VCaP (cell line): Measurements from ENCODE around the gene PHLDA1.
"Not testable (repeated sequence)": the region's sequence is repeated elsewhere in the genome, so short reads cannot be mapped to it uniquely, and the experiment has no call there.

Source experiments
- H3K27ac ChIP-seq: fragments of 450-650 bp; 2 replicates; pipeline ENCODE4 v1.5.1; 2017
- TF ChIP-seq, protein P1 (sequence below): fragments of 450-650 bp; conservative IDR thresholded peaks from 2 replicates; pipeline ENCODE4 v1.5.1; 2017; ENCODE audit warnings: mild to moderate bottlenecking, moderate library complexity

Gene PHLDA1

DNA sequence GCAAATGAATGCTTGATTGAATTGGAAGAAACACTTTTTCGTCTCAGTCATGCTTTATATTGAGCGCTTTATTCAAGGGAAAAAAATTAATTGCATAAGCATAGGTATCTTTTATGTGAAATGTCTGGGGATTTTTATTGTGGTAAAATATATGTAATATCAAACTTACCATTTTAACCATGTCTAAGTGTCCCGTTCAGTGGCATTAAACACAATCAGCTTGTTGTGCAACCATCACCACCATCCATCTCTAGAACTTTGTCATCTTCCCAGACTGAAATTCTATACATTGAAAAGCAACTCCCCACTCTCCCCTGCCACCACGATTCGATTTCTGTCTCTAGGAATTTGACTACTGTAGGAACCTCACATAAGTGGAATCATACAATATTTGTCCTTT, 39.8 kb downstream of the PHLDA1 start:
- TF ChIP-seq, protein P1, sequence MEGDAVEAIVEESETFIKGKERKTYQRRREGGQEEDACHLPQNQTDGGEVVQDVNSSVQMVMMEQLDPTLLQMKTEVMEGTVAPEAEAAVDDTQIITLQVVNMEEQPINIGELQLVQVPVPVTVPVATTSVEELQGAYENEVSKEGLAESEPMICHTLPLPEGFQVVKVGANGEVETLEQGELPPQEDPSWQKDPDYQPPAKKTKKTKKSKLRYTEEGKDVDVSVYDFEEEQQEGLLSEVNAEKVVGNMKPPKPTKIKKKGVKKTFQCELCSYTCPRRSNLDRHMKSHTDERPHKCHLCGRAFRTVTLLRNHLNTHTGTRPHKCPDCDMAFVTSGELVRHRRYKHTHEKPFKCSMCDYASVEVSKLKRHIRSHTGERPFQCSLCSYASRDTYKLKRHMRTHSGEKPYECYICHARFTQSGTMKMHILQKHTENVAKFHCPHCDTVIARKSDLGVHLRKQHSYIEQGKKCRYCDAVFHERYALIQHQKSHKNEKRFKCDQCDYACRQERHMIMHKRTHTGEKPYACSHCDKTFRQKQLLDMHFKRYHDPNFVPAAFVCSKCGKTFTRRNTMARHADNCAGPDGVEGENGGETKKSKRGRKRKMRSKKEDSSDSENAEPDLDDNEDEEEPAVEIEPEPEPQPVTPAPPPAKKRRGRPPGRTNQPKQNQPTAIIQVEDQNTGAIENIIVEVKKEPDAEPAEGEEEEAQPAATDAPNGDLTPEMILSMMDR: no peak

DNA sequence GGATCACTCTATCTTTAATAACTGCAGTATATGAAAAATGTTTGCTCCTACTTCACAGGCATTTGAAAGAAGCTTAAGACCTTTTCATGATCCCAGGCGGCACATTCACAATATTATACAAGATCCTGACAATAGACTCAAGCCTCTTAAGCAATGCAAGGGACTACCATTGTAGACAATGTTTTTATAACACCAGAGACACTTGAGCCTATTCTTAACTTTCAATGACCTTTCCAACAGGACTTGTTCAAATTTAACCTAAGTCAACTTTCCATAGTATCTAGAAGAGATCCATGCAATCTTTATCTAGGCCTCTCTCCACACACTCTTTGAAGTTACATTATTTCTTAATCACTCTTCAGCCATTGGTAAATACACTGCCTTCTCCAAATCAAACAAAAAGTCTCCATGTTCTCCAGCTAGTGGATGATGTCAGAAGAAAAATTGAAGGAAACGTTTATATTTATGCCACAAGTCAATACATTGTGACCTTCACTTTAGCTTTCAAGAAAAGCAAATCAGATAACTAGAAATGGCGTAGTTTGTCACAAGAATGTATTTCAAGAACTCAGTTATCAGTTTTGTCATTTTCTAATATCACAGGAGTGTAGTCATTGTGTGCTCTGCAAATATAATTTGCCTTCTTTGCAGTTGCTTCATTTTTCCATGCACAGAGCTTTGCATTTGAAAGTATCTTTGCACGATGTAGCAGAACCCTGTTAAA, 41.2 kb downstream of the PHLDA1 start:
- no peak overlapping the region for H3K27ac ChIP-seq
- TF ChIP-seq, protein P1: no peak

More for the DNA sequence above, 39.8 kb downstream of the PHLDA1 start:
- no peak overlapping the region for H3K27ac ChIP-seq

DNA sequence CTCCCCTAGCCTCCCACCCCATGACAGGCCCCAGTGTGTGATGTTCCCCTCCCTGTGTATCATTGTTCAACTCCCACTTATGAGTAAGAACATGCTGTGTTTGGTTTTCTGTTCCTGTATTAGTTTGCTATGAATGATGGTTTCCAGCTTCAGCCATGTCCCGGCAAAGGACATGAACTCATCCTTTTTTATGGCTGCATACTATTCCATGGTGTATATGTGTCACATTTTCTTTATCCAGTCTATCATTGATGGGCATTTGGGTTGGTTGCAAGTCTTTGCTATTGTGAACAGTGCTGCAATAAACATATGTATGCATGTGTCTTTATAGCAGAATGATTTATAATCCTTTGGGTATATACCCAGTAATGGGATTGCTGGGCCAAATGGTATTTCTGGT, 43.9 kb downstream of the PHLDA1 start:
- H3K27ac ChIP-seq: not testable (repeated sequence)

DNA sequence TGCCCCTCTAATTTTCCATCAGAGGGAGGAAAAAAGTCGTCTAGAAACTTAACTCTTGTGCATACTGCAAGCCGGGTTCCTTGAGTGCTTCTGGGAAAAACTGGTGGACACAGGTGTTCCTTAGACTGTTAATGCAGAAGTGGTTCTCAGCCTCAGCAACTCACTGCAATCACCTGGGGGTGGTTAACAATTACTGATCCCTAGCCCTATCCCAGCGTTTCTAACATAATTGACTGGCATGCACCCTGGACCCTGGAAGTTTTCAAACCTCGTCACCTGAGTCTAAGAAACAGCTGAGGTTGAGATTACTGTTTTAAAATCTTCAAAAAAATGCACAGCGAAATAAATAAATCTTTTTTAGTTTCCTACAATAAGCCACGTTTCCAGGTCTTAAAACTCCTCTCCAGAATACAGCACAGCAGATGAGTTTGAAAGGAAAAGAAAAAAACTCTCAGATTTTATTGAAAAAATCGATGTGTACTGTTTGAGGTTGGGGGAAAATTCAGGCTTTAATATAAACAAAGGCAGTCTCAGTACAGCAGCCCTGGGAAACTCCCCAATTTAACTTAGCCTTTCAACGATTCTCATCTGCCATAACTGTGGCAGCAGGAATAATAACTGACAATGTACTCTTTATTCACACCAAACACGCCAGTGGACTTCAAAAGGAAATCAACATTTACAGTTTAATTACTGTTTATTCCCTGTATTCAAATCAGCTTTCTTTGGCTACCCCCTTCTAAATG, 45.4 kb downstream of the PHLDA1 start:
- no peak overlapping the region for H3K27ac ChIP-seq
- TF ChIP-seq, protein P1: no peak

DNA sequence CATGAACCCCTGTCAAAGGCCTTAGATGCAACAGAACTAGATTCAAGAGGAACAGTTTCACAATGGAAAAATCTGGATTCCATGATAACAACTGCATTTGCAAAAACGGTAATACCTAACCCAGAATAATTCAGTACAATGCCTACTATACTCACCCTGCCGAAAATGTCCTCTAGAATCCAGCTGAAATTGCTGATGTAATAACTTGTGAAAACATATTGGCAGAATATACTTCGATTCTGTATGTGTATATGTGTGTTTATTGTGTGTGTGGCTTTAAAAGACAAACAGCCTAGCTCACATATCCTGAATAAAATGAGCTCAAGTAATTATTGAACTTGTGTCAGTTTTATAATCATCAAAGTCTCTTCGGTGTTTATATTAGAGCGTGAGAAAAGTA, 46.0 kb downstream of the PHLDA1 start:
- TF ChIP-seq, protein P1: no peak
- no peak overlapping the region for H3K27ac ChIP-seq

DNA sequence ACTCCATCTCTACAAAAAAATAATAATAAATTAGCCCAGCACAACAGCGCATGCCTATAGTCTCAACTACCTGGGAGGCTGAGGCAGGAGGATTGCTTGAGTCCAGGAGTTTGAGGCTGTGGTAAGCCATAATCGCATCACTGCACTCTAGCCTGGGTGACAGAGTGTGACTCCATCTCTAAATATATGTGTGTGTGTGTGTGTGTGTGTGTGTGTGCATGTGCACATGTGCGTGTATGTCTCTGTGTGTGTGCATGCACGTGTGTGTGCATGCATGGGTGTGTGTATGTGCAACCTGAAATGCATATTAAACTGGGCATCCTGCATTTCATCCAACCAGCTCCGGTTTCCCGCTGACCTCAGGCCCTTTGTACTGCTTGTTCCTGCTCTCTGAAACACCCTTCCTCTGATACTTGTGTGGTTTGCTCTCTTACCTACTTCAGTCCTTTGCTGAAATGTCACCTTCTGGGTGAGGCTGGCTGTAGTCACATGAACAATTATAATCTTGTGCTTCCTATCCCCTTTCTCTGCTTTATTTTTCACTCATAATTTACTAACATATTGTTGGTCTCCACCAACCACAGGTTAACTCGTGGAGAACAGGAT, 46.9 kb downstream of the PHLDA1 start:
- no peak overlapping the region for H3K27ac ChIP-seq
- TF ChIP-seq, protein P1: no peak

DNA sequence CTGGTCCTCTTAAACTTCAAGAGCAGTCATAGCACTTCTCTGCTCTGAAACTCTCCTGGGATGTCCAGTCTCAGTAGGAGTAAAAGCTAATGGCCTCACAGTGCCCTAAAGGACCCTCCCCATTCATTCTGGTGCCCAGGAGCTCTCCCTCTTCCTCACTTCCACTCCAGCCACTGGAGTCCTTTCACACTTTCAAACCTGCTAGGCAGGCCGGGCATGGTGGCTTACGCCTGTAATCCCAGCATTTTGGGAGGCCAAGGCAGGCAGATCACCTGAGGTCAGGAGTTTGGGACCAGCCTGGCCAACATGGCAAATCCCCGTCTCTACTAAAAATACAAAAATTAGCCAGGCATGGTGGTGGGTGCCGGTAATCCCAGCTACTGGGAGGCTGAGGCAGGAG, 47.7 kb downstream of the PHLDA1 start:
- not testable (repeated sequence) for H3K27ac ChIP-seq

DNA sequence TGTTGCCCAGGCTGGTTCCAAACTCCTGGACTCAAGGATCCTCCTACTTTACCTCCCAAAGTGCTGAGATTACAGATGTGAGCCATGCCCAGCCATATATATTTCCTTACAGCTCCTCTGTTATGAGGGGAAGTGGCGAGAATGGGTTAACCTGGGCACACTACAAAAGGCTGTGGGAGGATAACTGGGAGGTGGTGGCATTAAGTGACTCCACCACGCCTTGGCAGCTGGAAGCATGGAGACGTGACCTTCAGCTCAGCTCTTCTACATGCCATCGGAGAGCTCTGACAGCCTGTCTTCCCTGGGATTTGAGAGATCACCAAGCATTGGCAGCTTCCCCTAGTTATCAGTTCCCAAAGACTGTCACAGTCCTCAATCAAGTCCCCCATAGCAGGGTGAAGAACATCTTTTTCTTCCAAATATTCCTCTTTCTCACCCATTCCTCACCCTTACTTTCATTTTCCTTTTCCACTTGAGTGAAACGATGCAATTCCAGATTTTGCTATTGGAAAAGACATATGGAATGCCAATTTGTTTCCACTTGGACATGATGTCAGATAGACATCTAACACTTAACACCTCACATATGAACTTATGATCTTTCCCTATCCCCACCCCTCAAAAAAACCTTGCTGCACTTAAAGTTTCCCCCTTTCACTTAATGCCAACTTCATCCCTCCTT, 48.5 kb downstream of the PHLDA1 start:
- H3K27ac ChIP-seq: no peak overlapping the region
- TF ChIP-seq, protein P1: no peak
